ENCODE data around the gene C2orf49. TPM values are rescaled to one million over a fixed set of nuclear protein-coding genes. Genes with fewer than 3 reads are reported as not detected.

The C2orf49 gene
- total RNA-seq, 4 donors from 2014 or later, result 16.4 to 19.5 (median 17.7) TPM

DNA sequence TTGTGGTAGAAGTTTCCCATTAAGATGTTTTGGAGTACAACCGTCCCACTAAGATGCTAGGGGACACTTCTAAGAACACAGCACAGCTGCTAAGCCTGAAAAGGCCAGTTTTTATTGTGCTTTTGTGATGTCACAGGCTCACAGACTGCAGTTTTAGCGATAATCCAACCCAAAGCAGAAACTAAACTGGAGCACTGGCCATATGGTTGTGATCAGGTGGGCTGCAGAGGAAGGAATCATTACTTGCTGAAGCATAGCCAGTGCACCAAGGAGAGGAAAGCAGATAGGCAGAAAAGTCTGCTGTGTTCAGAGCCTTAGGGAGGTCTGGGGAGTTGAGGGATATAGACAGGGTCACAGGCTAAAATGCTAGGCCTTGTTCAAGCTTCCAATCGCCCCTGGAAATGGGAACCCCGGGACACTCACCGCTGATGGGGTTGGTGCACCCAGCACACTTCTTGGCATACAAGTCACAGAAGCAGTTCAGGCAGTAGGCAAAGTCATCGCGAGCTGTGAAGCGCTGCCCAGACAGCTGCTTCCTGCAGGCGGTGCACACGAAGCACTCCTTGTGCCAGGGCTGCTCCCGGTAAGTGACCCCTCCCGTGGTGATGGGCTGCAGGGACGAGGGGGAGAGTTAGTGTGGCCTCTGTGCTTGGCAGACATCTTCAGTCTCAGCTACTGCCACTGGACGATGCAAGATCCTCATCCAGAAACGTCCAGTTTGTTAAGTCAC, 25.7 kb downstream of the C2orf49 start:
- H3K27me3 ChIP-seq, result no peaks in the 10 kb centered on the region
- no peaks in the 10 kb centered on the region for H3K9me3 ChIP-seq
- no peak overlapping the region for H3K4me3 ChIP-seq
- peaks cover 41 to 89% (median 82%) of the 10 kb centered on the region in 4 donors for H3K36me3 ChIP-seq
- 72% methylated on average over 14 of the region's 15 CpGs for WGBS
- TF ChIP-seq POLR2AphosphoS5 (IDR thresholded peaks at IDR 0.05) (no peak), POLR2A (IDR thresholded peaks at IDR 0.05; ENCODE audit: low read depth) (no peak), EP300 (IDR thresholded peaks at IDR 0.05) (no peak)
- TF ChIP-seq, protein P1, sequence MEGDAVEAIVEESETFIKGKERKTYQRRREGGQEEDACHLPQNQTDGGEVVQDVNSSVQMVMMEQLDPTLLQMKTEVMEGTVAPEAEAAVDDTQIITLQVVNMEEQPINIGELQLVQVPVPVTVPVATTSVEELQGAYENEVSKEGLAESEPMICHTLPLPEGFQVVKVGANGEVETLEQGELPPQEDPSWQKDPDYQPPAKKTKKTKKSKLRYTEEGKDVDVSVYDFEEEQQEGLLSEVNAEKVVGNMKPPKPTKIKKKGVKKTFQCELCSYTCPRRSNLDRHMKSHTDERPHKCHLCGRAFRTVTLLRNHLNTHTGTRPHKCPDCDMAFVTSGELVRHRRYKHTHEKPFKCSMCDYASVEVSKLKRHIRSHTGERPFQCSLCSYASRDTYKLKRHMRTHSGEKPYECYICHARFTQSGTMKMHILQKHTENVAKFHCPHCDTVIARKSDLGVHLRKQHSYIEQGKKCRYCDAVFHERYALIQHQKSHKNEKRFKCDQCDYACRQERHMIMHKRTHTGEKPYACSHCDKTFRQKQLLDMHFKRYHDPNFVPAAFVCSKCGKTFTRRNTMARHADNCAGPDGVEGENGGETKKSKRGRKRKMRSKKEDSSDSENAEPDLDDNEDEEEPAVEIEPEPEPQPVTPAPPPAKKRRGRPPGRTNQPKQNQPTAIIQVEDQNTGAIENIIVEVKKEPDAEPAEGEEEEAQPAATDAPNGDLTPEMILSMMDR (IDR thresholded peaks at IDR 0.05), result no peak
- peaks cover 4 to 20% (median 19%) of the 10 kb centered on the region in 4 donors for H3K4me1 ChIP-seq
- intact Hi-C loops (cut with DNase I), result no loop called here
- no peak overlapping the region for H3K27ac ChIP-seq (replicated peaks in 1 of 4)
- DNase-seq (ENCODE audit: extremely low spot score), result no peak

DNA sequence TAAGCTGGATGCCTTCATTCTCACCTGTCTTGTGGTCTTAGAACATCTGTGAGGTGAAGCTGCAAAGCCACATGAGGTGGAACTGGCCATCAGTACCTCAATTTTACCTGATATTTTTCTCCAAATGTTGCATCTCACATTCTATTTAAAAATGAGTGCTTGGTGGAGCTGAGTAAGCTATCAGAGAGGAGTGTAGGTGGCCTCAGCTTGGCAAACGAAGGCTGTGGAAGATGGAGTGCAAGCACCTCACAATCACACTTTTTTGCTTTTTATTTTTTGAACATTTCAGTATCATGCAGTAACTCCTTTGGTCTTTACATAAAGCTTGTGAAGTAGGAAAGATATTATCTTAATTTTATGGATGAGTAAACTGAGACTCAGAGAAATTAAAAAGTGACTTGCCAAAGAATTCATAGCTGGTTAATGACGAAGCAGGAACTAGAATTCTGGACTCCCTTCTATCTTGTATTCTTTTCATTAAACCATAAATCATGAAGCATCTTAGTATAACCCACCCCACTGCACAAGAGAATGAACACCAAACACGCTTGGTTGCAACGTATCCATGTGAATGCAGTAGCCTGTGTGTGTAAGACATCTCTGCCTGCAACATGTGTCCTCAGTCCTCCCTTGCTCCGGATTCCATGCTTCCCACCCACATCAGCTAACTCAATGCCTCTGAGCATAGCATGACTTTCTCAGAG, 27.2 kb downstream of the C2orf49 start:
- TF ChIP-seq POLR2A (IDR thresholded peaks at IDR 0.05; ENCODE audit: low read depth) (no peak), EP300 (IDR thresholded peaks at IDR 0.05) (no peak), POLR2AphosphoS5 (IDR thresholded peaks at IDR 0.05) (no peak)
- TF ChIP-seq, protein P1 (IDR thresholded peaks at IDR 0.05), result no peak
- intact Hi-C loops (cut with DNase I), result no loop called here
- Histone ChIP-seq H3K4me1 (peaks cover 6 to 14% (median 11%) of the 10 kb centered on the region in 4 donors), H3K36me3 (peaks cover 41 to 100% (median 79%) of the 10 kb centered on the region in 4 donors), H3K27me3 (no peaks in the 10 kb centered on the region), H3K9me3 (no peaks in the 10 kb centered on the region), H3K4me3 (no peak overlapping the region), H3K27ac (replicated peaks in 1 of 4) (no peak overlapping the region)
- 74% methylated on average over 5 of the region's 5 CpGs for WGBS
- peak; percentile 82 for DNase-seq (ENCODE audit: extremely low spot score)

DNA sequence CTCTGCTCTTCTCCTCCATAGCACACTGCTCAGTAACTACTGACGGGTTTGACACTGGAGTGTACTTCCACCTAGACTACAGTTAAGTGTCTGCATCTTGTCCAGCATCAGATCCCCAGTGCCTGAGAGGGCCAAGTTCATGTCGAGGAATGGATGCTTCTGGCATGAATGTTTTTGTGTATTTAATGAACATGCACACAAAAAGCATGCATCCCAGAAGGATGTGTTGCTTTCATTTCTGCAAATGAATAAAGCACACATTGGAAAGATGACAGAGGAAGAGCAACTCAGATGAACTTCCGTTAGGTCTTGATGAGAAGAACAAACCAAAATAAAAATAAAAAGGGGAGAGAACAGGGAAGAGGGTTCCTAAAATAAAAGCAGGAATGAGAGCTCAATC, 27.9 kb downstream of the C2orf49 start:
- TF ChIP-seq EP300 (IDR thresholded peaks at IDR 0.05) (no peak), POLR2A (IDR thresholded peaks at IDR 0.05; ENCODE audit: low read depth) (no peak), POLR2AphosphoS5 (IDR thresholded peaks at IDR 0.05) (no peak)
- TF ChIP-seq, protein P1 (IDR thresholded peaks at IDR 0.05), result no peak
- H3K36me3 ChIP-seq, result peaks cover 41 to 100% (median 78%) of the 10 kb centered on the region in 4 donors
- H3K4me1 ChIP-seq, result peaks cover 10 to 16% (median 14%) of the 10 kb centered on the region in 4 donors
- no peaks in the 10 kb centered on the region for H3K9me3 ChIP-seq
- no peak for DNase-seq (ENCODE audit: extremely low spot score)
- 65% methylated on average over 3 of the region's 3 CpGs for WGBS
- no peak overlapping the region for H3K4me3 ChIP-seq
- intact Hi-C loops (cut with DNase I), result no loop called here
- H3K27me3 ChIP-seq, result no peaks in the 10 kb centered on the region
- no peak overlapping the region for H3K27ac ChIP-seq (replicated peaks in 1 of 4)

DNA sequence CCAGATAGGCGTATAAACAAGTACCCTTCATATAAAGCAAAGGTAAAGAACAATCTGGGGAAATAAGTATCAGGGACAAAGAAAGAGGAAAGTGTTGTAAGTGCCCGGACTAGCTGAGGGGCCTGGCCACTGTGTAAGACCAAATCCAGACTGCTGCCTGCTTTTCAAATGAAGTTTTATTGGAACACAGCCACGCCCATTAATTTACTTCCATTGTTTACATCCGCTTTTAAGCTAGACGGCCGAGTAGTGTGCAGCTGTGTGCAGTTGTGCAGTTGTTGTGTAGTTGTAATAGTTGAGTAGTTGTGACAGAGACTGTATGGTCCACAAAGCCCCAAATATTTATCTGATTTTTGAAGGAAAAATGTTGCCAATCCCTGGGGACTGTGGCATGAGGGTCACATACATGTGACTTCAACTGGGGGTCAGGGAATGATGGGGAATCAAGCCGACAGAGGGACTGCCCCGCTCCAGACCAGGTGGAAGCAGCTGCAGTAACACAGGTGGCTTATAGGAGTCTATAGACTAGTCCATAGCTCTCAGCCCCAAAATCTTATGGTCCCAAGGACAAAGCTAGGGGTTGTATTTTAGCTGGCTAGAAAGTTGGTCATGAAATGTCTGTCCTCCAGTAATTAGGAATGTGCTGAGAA, 31.5 kb downstream of the C2orf49 start:
- no peak for DNase-seq (ENCODE audit: extremely low spot score)
- intact Hi-C loops (cut with DNase I), result loop anchor here (2.0 kb wide), 1 partner anchor 150 kb away; no protein-coding TSS in a partner anchor
- H3K4me1 ChIP-seq, result peaks cover 36 to 40% (median 38%) of the 10 kb centered on the region in 4 donors
- peaks cover 13 to 96% (median 56%) of the 10 kb centered on the region in 4 donors for H3K36me3 ChIP-seq
- 62% methylated on average over 8 of the region's 8 CpGs for WGBS
- no peak overlapping the region for H3K4me3 ChIP-seq
- no peaks in the 10 kb centered on the region for H3K9me3 ChIP-seq
- H3K27me3 ChIP-seq, result no peaks in the 10 kb centered on the region
- no peak overlapping the region for H3K27ac ChIP-seq (replicated peaks in 1 of 4)
- TF ChIP-seq, protein P1 (IDR thresholded peaks at IDR 0.05), result no peak
- TF ChIP-seq POLR2AphosphoS5 (IDR thresholded peaks at IDR 0.05) (no peak), POLR2A (IDR thresholded peaks at IDR 0.05; ENCODE audit: low read depth) (no peak), EP300 (IDR thresholded peaks at IDR 0.05) (no peak)

Data from esophagus muscularis mucosa (tissue), 4 donors.